Erythroblast (primary cell): ENCODE results near the gene ZGLP1.
"Not testable (repeated sequence)": the region's sequence is repeated elsewhere in the genome, so short reads cannot be mapped to it uniquely, and the experiment has no call there.

ENCODE experiments used
- GATA1 ChIP-seq: IDR thresholded peaks from 2 replicates; pipeline ENCODE4 v1.6.1; 2011; ENCODE audit warnings: low read depth, mild to moderate bottlenecking, control low read depth, low read length, moderate library complexity
- POLR2A ChIP-seq: IDR thresholded peaks from 2 replicates; pipeline ENCODE4 v1.6.1; 2011; ENCODE audit warnings: mild to moderate bottlenecking, low read length

- TF ChIP-seq POLR2A, GATA1: not testable (repeated sequence)
These were observed 27.1 kb upstream of the ZGLP1 start for GRCh38 chr19:10336725-10337124.
